ENCODE measurements around the gene CNR1.

GRCh38 chr6:88120635-88121034 lies 45.5 kb downstream of the CNR1 start:
- no peak for TF ChIP-seq CTCF (IDR thresholded peaks at IDR 0.05)
- no peak for TF ChIP-seq POLR2A (IDR thresholded peaks at IDR 0.05)
- no peak for TF ChIP-seq POLR2AphosphoS5 (IDR thresholded peaks at IDR 0.05)
